HG03439 (cell line): ENCODE measurements around the gene EXOSC3.
A peak's percentile ranks its signal among the peaks of the same experiment; 100 is the strongest.
"Not testable (repeated sequence)": the region's sequence is repeated elsewhere in the genome, so short reads cannot be mapped to it uniquely, and the experiment has no call there.

Source experiments
- ATAC-seq: cut with Tn5 transposase; IDR thresholded peaks from one replicate; pipeline ENCODE4 v1.9.1; 2021; ENCODE audit warnings: mild to moderate bottlenecking, moderate library complexity; ENCODE audit not compliant: unreplicated experiment

EXOSC3 gene

GRCh38 chr9:37784616-37785483 is at the start of gene EXOSC3:
Gene EXOSC3, minus strand, starts transcription at chr9:37785064. Its CDS starts 20 bp downstream, at chr9:37785044.
- peak; percentile 92 for ATAC-seq

- no peak for ATAC-seq
Observed at GRCh38 chr9:37827483-37828165, 42.8 kb upstream of the EXOSC3 start.

- ATAC-seq: not testable (repeated sequence)
Observed at GRCh38 chr9:37825174-37825573, 40.3 kb upstream of the EXOSC3 start.

- ATAC-seq: no peak
Observed at GRCh38 chr9:37820142-37820541, 35.3 kb upstream of the EXOSC3 start.

GRCh38 chr9:37818849-37819248 is 34.0 kb upstream of the EXOSC3 start:
- ATAC-seq: no peak

GRCh38 chr9:37812773-37813379 is 28.0 kb upstream of the EXOSC3 start:
- no peak for ATAC-seq

GRCh38 chr9:37811906-37812476 is 27.1 kb upstream of the EXOSC3 start:
- ATAC-seq: no peak

GRCh38 chr9:37809676-37810075 is 24.8 kb upstream of the EXOSC3 start:
- ATAC-seq: not testable (repeated sequence)

- no peak for ATAC-seq
Observed at GRCh38 chr9:37806271-37806670, 21.4 kb upstream of the EXOSC3 start.

- ATAC-seq: no peak
Observed at GRCh38 chr9:37801959-37802711, 17.3 kb upstream of the EXOSC3 start.

GRCh38 chr9:37801287-37801850 is 16.5 kb upstream of the EXOSC3 start:
- peak; percentile 39 for ATAC-seq

- peak; percentile 77 for ATAC-seq
Observed at GRCh38 chr9:37800631-37801286, 15.9 kb upstream of the EXOSC3 start, which contains the start of gene DCAF10. Gene DCAF10, plus strand, starts transcription at chr9:37800797. Its CDS starts 70 bp downstream, at chr9:37800867.

- ATAC-seq: no peak
Observed at GRCh38 chr9:37798677-37799076, 13.8 kb upstream of the EXOSC3 start.

- no peak for ATAC-seq
Observed at GRCh38 chr9:37796232-37796631, 11.4 kb upstream of the EXOSC3 start.

- ATAC-seq: no peak
Observed at GRCh38 chr9:37792122-37792521, 7.3 kb upstream of the EXOSC3 start.

- ATAC-seq: no peak
Observed at GRCh38 chr9:37790096-37790495, 5.2 kb upstream of the EXOSC3 start.

GRCh38 chr9:37788332-37788731 is 3.5 kb upstream of the EXOSC3 start:
- no peak for ATAC-seq

GRCh38 chr9:37787059-37787458 is 2.2 kb upstream of the EXOSC3 start:
- ATAC-seq: no peak

GRCh38 chr9:37784291-37784615 is 611 bp downstream of the EXOSC3 start:
- no peak for ATAC-seq

GRCh38 chr9:37778534-37778933 is 6.3 kb downstream of the EXOSC3 start:
- no peak for ATAC-seq
